Mesenchymal stem cell (in vitro differentiated cells and primary cell): ENCODE results near the gene MVK.

Experiments used
- DNase-seq: peaks from one replicate; pipeline ENCODE4 v3.0.0-alpha.2; 2013
- H2AFZ ChIP-seq: one replicate; pipeline ENCODE4 v1.6.1; 2013; ENCODE audit warnings: low read depth, mild to moderate bottlenecking, control low read depth, inconsistent platforms, low read length, moderate library complexity
- H2AK5ac ChIP-seq: 2 replicates; pipeline ENCODE4 v1.6.1; 2013; ENCODE audit warnings: low read length, moderate library complexity, mild to moderate bottlenecking, inconsistent platforms; ENCODE audit not compliant: severe bottlenecking
- H2BK120ac ChIP-seq: one replicate; pipeline ENCODE4 v1.6.1; 2013; ENCODE audit warnings: low read depth, mild to moderate bottlenecking, inconsistent platforms, low read length, moderate library complexity
- H2BK12ac ChIP-seq, 2 experiments: one replicate each; pipeline ENCODE4 v1.6.1; 2013; ENCODE audit warnings: inconsistent platforms in 2 of 2, low read length in 2 of 2, mild to moderate bottlenecking in 2 of 2, moderate library complexity in 2 of 2, control low read depth in 1 of 2
- H2BK15ac ChIP-seq: one replicate; pipeline ENCODE4 v1.6.1; 2013; ENCODE audit warnings: mild to moderate bottlenecking, low read depth, inconsistent platforms; ENCODE audit not compliant: poor library complexity, severe bottlenecking
- H2BK5ac ChIP-seq: 2 replicates; pipeline ENCODE4 v1.6.1; 2013; ENCODE audit warnings: low read depth, mild to moderate bottlenecking, low read length, control low read depth, inconsistent platforms; ENCODE audit not compliant: poor library complexity, severe bottlenecking
- H3K14ac ChIP-seq, 2 experiments: one replicate each; pipeline ENCODE4 v1.6.1; 2013; ENCODE audit warnings: inconsistent platforms in 2 of 2, low read length in 2 of 2, control low read depth in 1 of 2, mild to moderate bottlenecking in 1 of 2, moderate library complexity in 1 of 2
- H3K18ac ChIP-seq, 2 experiments: one replicate each; pipeline ENCODE4 v1.6.1; 2013; ENCODE audit warnings: inconsistent platforms in 2 of 2, low read length in 2 of 2, control low read depth in 1 of 2, low read depth in 1 of 2, mild to moderate bottlenecking in 1 of 2
- H3K23ac ChIP-seq, 2 experiments: one replicate each; pipeline ENCODE4 v1.6.1; 2013; ENCODE audit warnings: inconsistent platforms in 2 of 2, low read length in 2 of 2, mild to moderate bottlenecking in 2 of 2, moderate library complexity in 2 of 2, control low read depth in 1 of 2
- H3K27ac ChIP-seq: 2 replicates; pipeline ENCODE4 v1.5.1; 2013; ENCODE audit warnings: mild to moderate bottlenecking, moderate library complexity, low read length, control low read depth, inconsistent platforms; ENCODE audit not compliant: poor library complexity, severe bottlenecking
- H3K27me3 ChIP-seq, 2 experiments: 2 replicates each; pipeline versions ENCODE4 v1.6.1 to v1.7.0; 2013; ENCODE audit warnings: low read length in 2 of 2, mild to moderate bottlenecking in 2 of 2, moderate library complexity in 2 of 2, control low read depth in 1 of 2, inconsistent platforms in 1 of 2; ENCODE audit not compliant: control insufficient read depth in 1 of 2, insufficient read depth in 1 of 2
- H3K36me3 ChIP-seq, 2 experiments: 2 replicates each; pipeline versions ENCODE4 v1.6.1 to v1.7.0; 2013; ENCODE audit warnings: low read length in 2 of 2, control low read depth in 1 of 2, inconsistent platforms in 1 of 2, low read depth in 1 of 2, mild to moderate bottlenecking in 1 of 2; ENCODE audit not compliant: insufficient read depth in 2 of 2, control insufficient read depth in 1 of 2
- H3K4ac ChIP-seq, 2 experiments: one replicate each; pipeline ENCODE4 v1.6.1; 2013; ENCODE audit warnings: inconsistent platforms in 2 of 2, low read length in 2 of 2, mild to moderate bottlenecking in 2 of 2, moderate library complexity in 2 of 2, control low read depth in 1 of 2, low read depth in 1 of 2
- H3K4me1 ChIP-seq: 2 replicates; pipeline ENCODE4 v1.6.1; 2013; ENCODE audit warnings: low read depth, low read length, control low read depth; ENCODE audit not compliant: control insufficient read depth, insufficient read depth
- H3K4me2 ChIP-seq: 2 replicates; pipeline ENCODE4 v1.6.1; 2013; ENCODE audit warnings: low read length, mild to moderate bottlenecking, inconsistent platforms; ENCODE audit not compliant: poor library complexity, severe bottlenecking
- H3K4me3 ChIP-seq, 2 experiments: 2 replicates each; pipeline versions ENCODE4 v1.5.1 to v1.7.0; 2013; ENCODE audit warnings: low read length in 2 of 2, mild to moderate bottlenecking in 2 of 2, control low read depth in 1 of 2, low read depth in 1 of 2; ENCODE audit not compliant: insufficient read depth in 1 of 2
- H3K79me1 ChIP-seq: replicated peaks from 2 replicates; pipeline ENCODE4 v1.6.1; 2013; ENCODE audit warnings: mild to moderate bottlenecking, control low read depth, low read length, inconsistent platforms; ENCODE audit not compliant: poor library complexity, severe bottlenecking
- H3K9ac ChIP-seq: 2 replicates; pipeline ENCODE4 v1.7.0; 2013; ENCODE audit warnings: mild to moderate bottlenecking, low read length, moderate library complexity
- H3K9me3 ChIP-seq: 2 replicates; pipeline ENCODE4 v1.7.0; 2013; ENCODE audit warnings: mild to moderate bottlenecking, low read length; ENCODE audit not compliant: control insufficient read depth
- H4K8ac ChIP-seq: one replicate; pipeline ENCODE4 v1.6.1; 2013; ENCODE audit warnings: inconsistent platforms, mild to moderate bottlenecking, low read length, moderate library complexity
- H4K91ac ChIP-seq: one replicate; pipeline ENCODE4 v1.6.1; 2013; ENCODE audit warnings: mild to moderate bottlenecking, low read length, inconsistent platforms
- WGBS: methylation state at CpG from one replicate; pipeline ENCODE4 v1.1.7; 2013; ENCODE audit warnings: mixed read lengths; 5-methylcytosine and 5-hydroxymethylcytosine counted together

Gene MVK

GRCh38 chr12:109557200-109557599 lies 16.4 kb upstream of the MVK start:
- no peak overlapping the region for H3K27ac ChIP-seq
- H2BK5ac ChIP-seq = no peak overlapping the region
- H3K9me3 ChIP-seq = no peaks in the 10 kb centered on the region
- no peak overlapping the region for H3K9ac ChIP-seq
- no peak overlapping the region for H3K18ac ChIP-seq
- H2BK120ac ChIP-seq = no peak overlapping the region
- 97% methylated on average over 10 of the region's 10 CpGs for WGBS
- no peak overlapping the region for H2BK15ac ChIP-seq
- peaks cover 16% of the 10 kb centered on the region for H3K4me1 ChIP-seq
- H3K14ac ChIP-seq = no peak overlapping the region
- H3K27me3 ChIP-seq = peaks cover 13 to 35% of the 10 kb centered on the region in 2 experiments
- no peak overlapping the region for H3K4me3 ChIP-seq
- no peak overlapping the region for H3K4me2 ChIP-seq
- no peak overlapping the region for H4K91ac ChIP-seq
- H2BK12ac ChIP-seq = no peak overlapping the region
- no peak overlapping the region for H2AFZ ChIP-seq
- peaks cover 7 to 14% of the 10 kb centered on the region in 2 experiments for H3K36me3 ChIP-seq
- H2AK5ac ChIP-seq = no peak overlapping the region
- no peaks in the 10 kb centered on the region for H3K79me1 ChIP-seq
- no peak overlapping the region for H3K23ac ChIP-seq
- H4K8ac ChIP-seq = no peak overlapping the region
- H3K4ac ChIP-seq = no peak overlapping the region
- no peak for DNase-seq

- H3K23ac ChIP-seq = no peak overlapping the region
- H3K18ac ChIP-seq = no peak overlapping the region
- H2BK12ac ChIP-seq = no peak overlapping the region
- no peak overlapping the region for H4K8ac ChIP-seq
- no peak overlapping the region for H3K14ac ChIP-seq
- peaks cover 13 to 30% of the 10 kb centered on the region in 2 experiments for H3K27me3 ChIP-seq
- no peak overlapping the region for H3K4me2 ChIP-seq
- no peak overlapping the region for H2BK15ac ChIP-seq
- no peak overlapping the region for H2BK5ac ChIP-seq
- H3K4ac ChIP-seq = no peak overlapping the region
- peaks cover 16% of the 10 kb centered on the region for H3K4me1 ChIP-seq
- DNase-seq = no peak
- peaks cover 13 to 20% of the 10 kb centered on the region in 2 experiments for H3K36me3 ChIP-seq
- no peak overlapping the region for H2AK5ac ChIP-seq
- H3K9me3 ChIP-seq = no peaks in the 10 kb centered on the region
- no peak overlapping the region for H2BK120ac ChIP-seq
- H3K4me3 ChIP-seq = no peak overlapping the region
- H2AFZ ChIP-seq = no peak overlapping the region
- no peaks in the 10 kb centered on the region for H3K79me1 ChIP-seq
- H3K9ac ChIP-seq = no peak overlapping the region
- H3K27ac ChIP-seq = no peak overlapping the region
- 74% methylated on average over 12 of the region's 12 CpGs for WGBS
- no peak overlapping the region for H4K91ac ChIP-seq
These were observed 15.8 kb upstream of the MVK start for GRCh38 chr12:109557805-109558204.

GRCh38 chr12:109558374-109559199 lies 15.0 kb upstream of the MVK start:
- H4K91ac ChIP-seq = no peak overlapping the region
- 95% methylated on average over 25 of the region's 25 CpGs for WGBS

GRCh38 chr12:109559200-109559505 lies 14.4 kb upstream of the MVK start:
- Histone ChIP-seq H4K91ac (no peak overlapping the region), H3K9me3 (no peaks in the 10 kb centered on the region), H2BK15ac (no peak overlapping the region), H2BK120ac (no peak overlapping the region), H3K4me2 (no peak overlapping the region), H3K23ac (no peak overlapping the region), H2BK12ac (no peak overlapping the region), H3K4ac (no peak overlapping the region), H2BK5ac (no peak overlapping the region), H3K27me3 (peaks cover 4 to 16% of the 10 kb centered on the region in 2 experiments), H3K4me1 (peaks cover 16% of the 10 kb centered on the region), H2AFZ (no peak overlapping the region), H4K8ac (no peak overlapping the region), H3K4me3 (no peak overlapping the region), H3K9ac (no peak overlapping the region), H3K14ac (peak overlapping the region in 1 of 2 experiments; percentile 2), H3K18ac (no peak overlapping the region), H3K36me3 (peaks cover 20 to 32% of the 10 kb centered on the region in 2 experiments), H2AK5ac (no peak overlapping the region), H3K79me1 (no peaks in the 10 kb centered on the region), H3K27ac (no peak overlapping the region)
- 99% methylated on average over 6 of the region's 6 CpGs for WGBS
- DNase-seq = no peak

More at GRCh38 chr12:109558374-109559199, 15.0 kb upstream of the MVK start:
- Histone ChIP-seq H3K27ac (no peak overlapping the region), H3K36me3 (peaks cover 20 to 27% of the 10 kb centered on the region in 2 experiments), H3K4me3 (no peak overlapping the region), H3K9me3 (no peaks in the 10 kb centered on the region), H2BK15ac (no peak overlapping the region), H2BK120ac (no peak overlapping the region), H3K9ac (no peak overlapping the region), H3K4me1 (peaks cover 16% of the 10 kb centered on the region), H3K27me3 (peaks cover 7 to 22% of the 10 kb centered on the region in 2 experiments), H2BK5ac (no peak overlapping the region), H3K23ac (no peak overlapping the region), H4K8ac (no peak overlapping the region), H3K4me2 (no peak overlapping the region), H2AFZ (no peak overlapping the region), H3K14ac (no peak overlapping the region), H2AK5ac (no peak overlapping the region), H3K4ac (no peak overlapping the region), H3K18ac (no peak overlapping the region), H3K79me1 (no peaks in the 10 kb centered on the region), H2BK12ac (no peak overlapping the region)
- DNase-seq = no peak
